AG08396 (cell line): Measurements from ENCODE around the gene SPIRE1.

Source experiments
- DNase-seq: peaks from one replicate; pipeline ENCODE4 v3.0.0; 2012; ENCODE audit warnings: low spot score, mixed read lengths

The SPIRE1 gene

GRCh38 chr18:12443551-12443950 lies 214.4 kb downstream of the SPIRE1 start:
- no peak for DNase-seq

- peak; percentile 29 for DNase-seq
Observed at GRCh38 chr18:12442946-12443345, 215.0 kb downstream of the SPIRE1 start.

- DNase-seq: no peak
Observed at GRCh38 chr18:12441475-12442034, 216.4 kb downstream of the SPIRE1 start.

- DNase-seq: no peak
Observed at GRCh38 chr18:12438257-12438656, 219.7 kb downstream of the SPIRE1 start.

GRCh38 chr18:12435867-12436266 lies 222.0 kb downstream of the SPIRE1 start:
- DNase-seq: no peak

- DNase-seq: no peak
Observed at GRCh38 chr18:12434541-12434929, 223.4 kb downstream of the SPIRE1 start.

GRCh38 chr18:12433829-12434540 lies 223.9 kb downstream of the SPIRE1 start:
- no peak for DNase-seq

- no peak for DNase-seq
Observed at GRCh38 chr18:12432881-12433280, 225.0 kb downstream of the SPIRE1 start.

GRCh38 chr18:12432196-12432595 lies 225.7 kb downstream of the SPIRE1 start:
- DNase-seq: no peak

- no peak for DNase-seq
Observed at GRCh38 chr18:12431561-12431960, 226.3 kb downstream of the SPIRE1 start.

- no peak for DNase-seq
Observed at GRCh38 chr18:12430137-12430990, 227.5 kb downstream of the SPIRE1 start.

- DNase-seq: no peak
Observed at GRCh38 chr18:12429556-12429955, 228.4 kb downstream of the SPIRE1 start.

GRCh38 chr18:12428923-12429322 lies 229.0 kb downstream of the SPIRE1 start:
- DNase-seq: no peak

- DNase-seq: no peak
Observed at GRCh38 chr18:12426924-12427323, 231.0 kb downstream of the SPIRE1 start.

GRCh38 chr18:12424252-12424651 lies 233.7 kb downstream of the SPIRE1 start:
- no peak for DNase-seq

GRCh38 chr18:12423820-12424219 lies 234.1 kb downstream of the SPIRE1 start:
- DNase-seq: no peak

GRCh38 chr18:12423393-12423792 lies 234.5 kb downstream of the SPIRE1 start:
- no peak for DNase-seq

- DNase-seq: no peak
Observed at GRCh38 chr18:12422936-12423335, 235.0 kb downstream of the SPIRE1 start.

GRCh38 chr18:12421732-12422131 lies 236.2 kb downstream of the SPIRE1 start:
- no peak for DNase-seq

- peak; percentile 45 for DNase-seq
Observed at GRCh38 chr18:12420821-12421421, 237.0 kb downstream of the SPIRE1 start.

- no peak for DNase-seq
Observed at GRCh38 chr18:12417687-12418086, 240.2 kb downstream of the SPIRE1 start.

GRCh38 chr18:12416098-12416729 lies 241.7 kb downstream of the SPIRE1 start:
- DNase-seq: no peak
